Trophoblast cell (in vitro differentiated cells and primary cell): ENCODE data around the gene CAB39.
A peak's percentile ranks its signal among the peaks of the same experiment; 100 is the strongest.

Experiments used
- DNase-seq, 2 donors: peaks; one replicate each; pipeline ENCODE4 v3.0.0-alpha.2; 2016
- H2AFZ ChIP-seq: 2 replicates; pipeline ENCODE4 v1.6.1; 2013; ENCODE audit warnings: low read length, moderate library complexity, mild to moderate bottlenecking; ENCODE audit not compliant: insufficient read depth, poor library complexity
- H2AK5ac ChIP-seq: 2 replicates; pipeline ENCODE4 v1.6.1; 2013; ENCODE audit warnings: mild to moderate bottlenecking, low read length
- H2BK120ac ChIP-seq: 2 replicates; pipeline ENCODE4 v1.6.1; 2013; ENCODE audit warnings: low read length, mild to moderate bottlenecking, moderate library complexity; ENCODE audit not compliant: insufficient read depth, poor library complexity
- H2BK12ac ChIP-seq: 2 replicates; pipeline ENCODE4 v1.6.1; 2013; ENCODE audit warnings: mild to moderate bottlenecking, low read length, moderate library complexity
- H2BK5ac ChIP-seq: 2 replicates; pipeline ENCODE4 v1.6.1; 2013; ENCODE audit warnings: low read length, low read depth, moderate library complexity, mild to moderate bottlenecking; ENCODE audit not compliant: poor library complexity
- H3K14ac ChIP-seq: 2 replicates; pipeline ENCODE4 v1.6.1; 2013; ENCODE audit warnings: mild to moderate bottlenecking, low read length
- H3K18ac ChIP-seq: 2 replicates; pipeline ENCODE4 v1.6.1; 2013; ENCODE audit warnings: mild to moderate bottlenecking, low read length
- H3K23ac ChIP-seq: 2 replicates; pipeline ENCODE4 v1.6.1; 2013; ENCODE audit warnings: low read length
- H3K27ac ChIP-seq: 2 replicates; pipeline ENCODE4 v1.5.1; 2013; ENCODE audit warnings: low read depth, mild to moderate bottlenecking, inconsistent platforms, low read length, moderate library complexity
- H3K27me3 ChIP-seq: 2 replicates; pipeline ENCODE4 v1.6.1; 2013; ENCODE audit warnings: inconsistent platforms, mild to moderate bottlenecking, low read length, moderate library complexity; ENCODE audit not compliant: insufficient read depth
- H3K36me3 ChIP-seq, 2 experiments: 1 replicate in 1 of 2; 2 replicates in 1 of 2; pipeline ENCODE4 v1.6.1; 2013; ENCODE audit warnings: low read length in 2 of 2, mild to moderate bottlenecking in 2 of 2, moderate library complexity in 1 of 2; ENCODE audit not compliant: insufficient read depth in 2 of 2, control insufficient read depth in 1 of 2
- H3K4ac ChIP-seq: 2 replicates; pipeline ENCODE4 v1.6.1; 2013; ENCODE audit warnings: low read depth, mild to moderate bottlenecking, low read length, moderate library complexity
- H3K4me1 ChIP-seq, 2 experiments: 1 replicate in 1 of 2; 2 replicates in 1 of 2; pipeline ENCODE4 v1.6.1; 2013; ENCODE audit warnings: low read length in 2 of 2, mild to moderate bottlenecking in 2 of 2, moderate library complexity in 1 of 2; ENCODE audit not compliant: insufficient read depth in 2 of 2, control insufficient read depth in 1 of 2
- H3K4me2 ChIP-seq: 2 replicates; pipeline ENCODE4 v1.6.1; 2013; ENCODE audit warnings: inconsistent platforms, mild to moderate bottlenecking, low read length, moderate library complexity
- H3K4me3 ChIP-seq: 2 replicates; pipeline ENCODE4 v1.5.1; 2013; ENCODE audit warnings: mild to moderate bottlenecking, low read depth, low read length, inconsistent platforms
- H3K79me1 ChIP-seq: one replicate; pipeline ENCODE4 v1.6.1; 2013; ENCODE audit warnings: low read length
- H3K79me2 ChIP-seq: 2 replicates; pipeline ENCODE4 v1.6.1; 2013; ENCODE audit warnings: low read length, mild to moderate bottlenecking; ENCODE audit not compliant: control insufficient read depth, insufficient read depth, poor library complexity
- H3K9ac ChIP-seq: 2 replicates; pipeline ENCODE4 v1.6.1; 2013; ENCODE audit warnings: mild to moderate bottlenecking, low read length
- H3K9me3 ChIP-seq: 2 replicates; pipeline ENCODE4 v1.6.1; 2013; ENCODE audit warnings: low read depth, mild to moderate bottlenecking, control low read depth, inconsistent platforms, low read length; ENCODE audit not compliant: insufficient read depth
- H4K12ac ChIP-seq: 2 replicates; pipeline ENCODE4 v1.6.1; 2013; ENCODE audit warnings: low read depth, mild to moderate bottlenecking, low read length, moderate library complexity
- H4K8ac ChIP-seq: 2 replicates; pipeline ENCODE4 v1.6.1; 2013; ENCODE audit warnings: low read depth, mild to moderate bottlenecking, low read length, moderate library complexity
- H4K91ac ChIP-seq: one replicate; pipeline ENCODE4 v1.6.1; 2013; ENCODE audit warnings: low read depth, mild to moderate bottlenecking, low read length, moderate library complexity
- WGBS: extraction: QIAGEN DNeasy Blood & Tissue Kit; methylation state at CpG from one replicate; pipeline ENCODE4 v1.1.7; 2013; ENCODE audit warnings: missing lambda C conversion rate; ENCODE audit not compliant: insufficient read length, insufficient coverage; ENCODE audit errors: extremely low coverage; 5-methylcytosine and 5-hydroxymethylcytosine counted together

Gene CAB39

GRCh38 chr2:230783101-230783500 is 70.5 kb downstream of the CAB39 start:
- Histone ChIP-seq H4K8ac (no peak overlapping the region), H4K12ac (no peak overlapping the region), H2BK12ac (no peak overlapping the region), H3K18ac (no peak overlapping the region), H3K9ac (no peak overlapping the region), H3K14ac (no peak overlapping the region), H3K9me3 (no peaks in the 10 kb centered on the region), H3K4me2 (no peak overlapping the region), H3K23ac (no peak overlapping the region), H3K79me1 (peaks cover under 1% of the 10 kb centered on the region), H3K4ac (no peak overlapping the region), H2AK5ac (no peak overlapping the region), H2BK120ac (no peak overlapping the region), H4K91ac (no peak overlapping the region), H2AFZ (no peak overlapping the region), H3K79me2 (peaks cover under 1% of the 10 kb centered on the region), H3K36me3 (peaks cover 7% of the 10 kb centered on the region in 2 experiments), H3K27ac (no peak overlapping the region), H2BK5ac (no peak overlapping the region), H3K27me3 (no peaks in the 10 kb centered on the region), H3K4me1 (peaks cover 3 to 4% of the 10 kb centered on the region in 2 experiments), H3K4me3 (no peak overlapping the region)
- peak in 1 of 2 donors; percentile 23 for DNase-seq
- WGBS = no CpG with 5 or more reads among the region's 5 CpGs

- H3K14ac ChIP-seq = no peak overlapping the region
Observed at GRCh38 chr2:230784795-230785194, 72.2 kb downstream of the CAB39 start.

GRCh38 chr2:230785346-230785745 is 72.7 kb downstream of the CAB39 start:
- Histone ChIP-seq H2BK5ac (peak overlapping the region; percentile 30), H2AK5ac (no peak overlapping the region), H3K14ac (no peak overlapping the region), H3K27ac (no peak overlapping the region), H3K79me1 (no peaks in the 10 kb centered on the region), H3K4me1 (peaks cover 0 to 2% of the 10 kb centered on the region in 2 experiments), H3K23ac (no peak overlapping the region), H2BK120ac (peak overlapping the region; percentile 40), H3K9ac (no peak overlapping the region), H4K8ac (no peak overlapping the region), H3K18ac (peak overlapping the region; percentile 74), H4K91ac (peak overlapping the region; percentile 41), H3K79me2 (no peaks in the 10 kb centered on the region), H4K12ac (no peak overlapping the region), H3K4ac (peak overlapping the region; percentile 67), H2BK12ac (peak overlapping the region; percentile 50), H3K36me3 (peaks cover 11% of the 10 kb centered on the region in 2 experiments), H3K4me2 (no peak overlapping the region), H3K9me3 (no peaks in the 10 kb centered on the region), H3K27me3 (no peaks in the 10 kb centered on the region), H2AFZ (no peak overlapping the region), H3K4me3 (no peak overlapping the region)
- no peak for DNase-seq
- WGBS = no CpG with 5 or more reads among the region's 6 CpGs

More at GRCh38 chr2:230784795-230785194, 72.2 kb downstream of the CAB39 start:
- Histone ChIP-seq H3K4ac (no peak overlapping the region), H3K27me3 (no peaks in the 10 kb centered on the region), H3K18ac (no peak overlapping the region), H2AFZ (no peak overlapping the region), H3K4me2 (no peak overlapping the region), H3K9me3 (no peaks in the 10 kb centered on the region), H3K9ac (no peak overlapping the region), H3K36me3 (peaks cover 9 to 11% of the 10 kb centered on the region in 2 experiments), H3K79me1 (no peaks in the 10 kb centered on the region), H2BK5ac (no peak overlapping the region), H3K79me2 (no peaks in the 10 kb centered on the region), H4K12ac (no peak overlapping the region), H3K4me1 (peaks cover 0 to 2% of the 10 kb centered on the region in 2 experiments), H3K27ac (no peak overlapping the region), H4K8ac (no peak overlapping the region), H3K23ac (no peak overlapping the region), H2BK12ac (no peak overlapping the region), H4K91ac (no peak overlapping the region), H2BK120ac (no peak overlapping the region), H3K4me3 (no peak overlapping the region), H2AK5ac (no peak overlapping the region)
- DNase-seq = peak in 1 of 2 donors; percentile 67
- no CpG with 5 or more reads among the region's 4 CpGs for WGBS

- H3K4me2 ChIP-seq = no peak overlapping the region
- H3K36me3 ChIP-seq = peaks cover 14 to 15% of the 10 kb centered on the region in 2 experiments
- no peak overlapping the region for H4K8ac ChIP-seq
- H3K27me3 ChIP-seq = no peaks in the 10 kb centered on the region
- H2AK5ac ChIP-seq = no peak overlapping the region
- peaks cover 0 to 2% of the 10 kb centered on the region in 2 experiments for H3K4me1 ChIP-seq
- no peak overlapping the region for H3K23ac ChIP-seq
- no peak overlapping the region for H2AFZ ChIP-seq
- no peak overlapping the region for H2BK5ac ChIP-seq
- H3K9ac ChIP-seq = no peak overlapping the region
- H2BK120ac ChIP-seq = no peak overlapping the region
- no peak overlapping the region for H3K4me3 ChIP-seq
- H3K79me1 ChIP-seq = no peaks in the 10 kb centered on the region
- H3K18ac ChIP-seq = no peak overlapping the region
- H3K27ac ChIP-seq = no peak overlapping the region
- H3K14ac ChIP-seq = no peak overlapping the region
- H4K12ac ChIP-seq = no peak overlapping the region
- WGBS = no CpG with 5 or more reads among the region's 2 CpGs
- no peaks in the 10 kb centered on the region for H3K9me3 ChIP-seq
- H3K79me2 ChIP-seq = no peaks in the 10 kb centered on the region
- H2BK12ac ChIP-seq = no peak overlapping the region
- H4K91ac ChIP-seq = no peak overlapping the region
- H3K4ac ChIP-seq = no peak overlapping the region
- DNase-seq = peak in 1 of 2 donors; percentile 36
Observed at GRCh38 chr2:230787101-230787500, 74.5 kb downstream of the CAB39 start.
